Duodenal mucosa (tissue), 2 donors: ENCODE data around the gene C17orf67.

Source experiments
- H3K27ac ChIP-seq: one replicate; pipeline ENCODE4 v1.7.0; 2013; ENCODE audit warnings: low read depth, low read length
- H3K27me3 ChIP-seq, 2 donors: one replicate each; pipeline ENCODE4 v1.7.0; 2013; ENCODE audit warnings: low read length in 2 of 2, control low read depth in 1 of 2; ENCODE audit not compliant: insufficient read depth in 2 of 2, control insufficient read depth in 1 of 2
- H3K36me3 ChIP-seq, 2 donors: one replicate each; pipeline ENCODE4 v1.7.0; 2013; ENCODE audit warnings: low read length in 2 of 2, control low read depth in 1 of 2; ENCODE audit not compliant: insufficient read depth in 2 of 2, control insufficient read depth in 1 of 2
- H3K4me1 ChIP-seq, 2 donors: one replicate each; pipeline ENCODE4 v1.7.0; 2013; ENCODE audit warnings: low read length in 2 of 2, control low read depth in 1 of 2; ENCODE audit not compliant: insufficient read depth in 2 of 2, control insufficient read depth in 1 of 2
- H3K4me3 ChIP-seq, 2 donors: one replicate each; pipeline ENCODE4 v1.7.0; 2013; ENCODE audit warnings: low read length in 2 of 2, low read depth in 1 of 2
- H3K9ac ChIP-seq, 2 donors: one replicate each; pipeline ENCODE4 v1.7.0; 2013; ENCODE audit warnings: low read length in 2 of 2, low read depth in 1 of 2
- H3K9me3 ChIP-seq, 2 donors: one replicate each; pipeline ENCODE4 v1.7.0; 2013; ENCODE audit warnings: low read length in 2 of 2, control low read depth in 1 of 2; ENCODE audit not compliant: control insufficient read depth in 1 of 2

The C17orf67 gene

DNA sequence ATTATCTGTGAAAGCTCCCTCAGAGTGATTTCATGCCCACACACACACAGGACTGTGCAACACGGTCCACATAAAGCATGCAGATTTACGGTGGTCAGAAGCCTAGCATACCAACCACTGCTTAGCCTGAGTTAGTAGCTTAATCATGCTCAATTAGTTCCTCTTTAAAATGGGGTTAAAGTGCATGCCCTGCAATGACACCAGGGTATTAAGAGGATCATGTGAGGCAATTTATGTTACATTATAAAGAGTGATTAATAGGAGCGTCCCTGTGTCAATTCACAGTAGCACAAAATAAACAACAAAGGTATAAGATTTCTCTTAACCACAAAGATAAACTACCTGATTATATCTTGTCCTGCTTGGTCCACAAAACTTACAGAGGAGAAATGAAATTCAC, 39.8 kb downstream of the C17orf67 start:
- peaks cover 22 to 24% of the 10 kb centered on the region in 2 donors for H3K4me1 ChIP-seq
- H3K4me3 ChIP-seq = no peak overlapping the region
- H3K9me3 ChIP-seq = no peaks in the 10 kb centered on the region
- H3K9ac ChIP-seq = no peak overlapping the region
- H3K27ac ChIP-seq = no peak overlapping the region
- no peaks in the 10 kb centered on the region for H3K27me3 ChIP-seq
- H3K36me3 ChIP-seq = no peaks in the 10 kb centered on the region

DNA sequence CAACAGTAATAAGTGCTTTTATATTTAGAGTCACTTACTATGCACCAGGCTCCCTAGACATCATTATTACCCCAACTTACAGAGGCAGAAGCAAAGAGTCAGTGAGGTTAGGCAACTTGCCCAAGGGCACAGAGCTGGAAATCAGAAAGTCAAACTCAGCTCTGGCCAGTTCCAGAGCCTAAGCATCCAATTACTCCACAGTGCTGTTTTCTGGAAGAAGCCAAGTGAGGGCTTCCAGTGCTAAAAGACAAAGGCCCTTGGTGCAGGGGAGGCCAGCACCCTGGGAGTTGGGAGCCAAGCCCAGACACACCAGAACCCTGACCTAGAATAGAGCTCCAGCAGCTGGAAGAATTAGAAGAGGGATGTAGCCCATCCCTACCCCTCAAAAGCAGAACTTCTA, 40.2 kb downstream of the C17orf67 start:
- Histone ChIP-seq H3K27ac (no peak overlapping the region), H3K4me1 (peaks cover 22 to 24% of the 10 kb centered on the region in 2 donors), H3K9ac (no peak overlapping the region), H3K27me3 (no peaks in the 10 kb centered on the region), H3K36me3 (no peaks in the 10 kb centered on the region), H3K9me3 (no peaks in the 10 kb centered on the region), H3K4me3 (no peak overlapping the region)

DNA sequence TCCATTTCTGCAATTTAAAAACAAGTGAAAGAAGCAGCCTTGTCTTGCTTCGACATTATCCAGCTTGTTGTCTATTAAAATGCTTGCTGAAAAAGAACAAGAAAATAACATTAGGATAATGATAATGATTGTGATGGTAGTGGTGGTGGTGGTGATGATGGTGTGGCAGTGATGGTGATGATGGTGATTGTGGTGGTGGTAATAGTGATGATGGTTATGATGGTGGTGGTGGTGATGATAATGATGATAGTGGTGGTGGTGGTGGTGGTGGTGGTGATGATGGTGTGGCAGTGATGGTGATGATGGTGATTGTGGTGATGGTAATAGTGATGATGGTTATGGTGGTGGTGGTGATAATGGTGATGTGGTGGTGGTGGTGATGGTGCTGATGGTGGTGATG, 41.5 kb downstream of the C17orf67 start:
- Histone ChIP-seq H3K9ac (no peak overlapping the region), H3K4me3 (no peak overlapping the region), H3K4me1 (peaks cover 23 to 28% of the 10 kb centered on the region in 2 donors), H3K27me3 (no peaks in the 10 kb centered on the region), H3K9me3 (no peaks in the 10 kb centered on the region), H3K27ac (no peak overlapping the region), H3K36me3 (no peaks in the 10 kb centered on the region)

GRCh38 chr17:56786989-56787482, 46.7 kb downstream of the C17orf67 start:
- H3K9me3 ChIP-seq = no peaks in the 10 kb centered on the region
- H3K27me3 ChIP-seq = no peaks in the 10 kb centered on the region
- H3K9ac ChIP-seq = no peak overlapping the region
- no peak overlapping the region for H3K27ac ChIP-seq
- H3K36me3 ChIP-seq = no peaks in the 10 kb centered on the region
- H3K4me3 ChIP-seq = no peak overlapping the region
- H3K4me1 ChIP-seq = peaks cover 20 to 27% of the 10 kb centered on the region in 2 donors

GRCh38 chr17:56785997-56786680, 47.6 kb downstream of the C17orf67 start:
- Histone ChIP-seq H3K4me1 (peaks cover 20 to 27% of the 10 kb centered on the region in 2 donors), H3K27ac (no peak overlapping the region), H3K9me3 (no peaks in the 10 kb centered on the region), H3K27me3 (peaks cover 0 to under 1% of the 10 kb centered on the region in 2 donors), H3K4me3 (peak overlapping the region in 1 of 2 donors; percentile 29), H3K9ac (no peak overlapping the region), H3K36me3 (no peaks in the 10 kb centered on the region)

DNA sequence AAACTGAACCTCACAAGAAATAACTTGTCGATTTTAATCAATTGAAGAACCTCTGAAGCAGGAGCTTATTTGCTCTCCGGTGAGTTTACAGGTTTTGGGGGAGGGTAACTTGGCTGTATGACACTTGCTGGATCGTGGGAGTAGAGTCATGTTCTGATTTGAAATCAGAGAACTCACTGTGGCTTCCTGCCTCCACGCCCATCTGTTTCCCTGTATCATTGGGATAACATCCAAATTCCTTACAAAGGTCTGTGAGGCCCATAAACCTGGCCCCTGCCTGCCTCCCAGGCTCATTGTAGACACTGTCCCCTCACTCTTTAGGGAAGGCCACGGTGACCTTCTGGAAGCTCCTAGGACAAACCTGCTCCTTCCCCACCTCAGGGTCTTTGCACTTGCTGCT, 48.3 kb downstream of the C17orf67 start:
- Histone ChIP-seq H3K9ac (no peak overlapping the region), H3K9me3 (no peaks in the 10 kb centered on the region), H3K27ac (no peak overlapping the region), H3K4me3 (no peak overlapping the region), H3K4me1 (peaks cover 23 to 30% of the 10 kb centered on the region in 2 donors), H3K36me3 (no peaks in the 10 kb centered on the region), H3K27me3 (peaks cover 0 to 5% of the 10 kb centered on the region in 2 donors)

GRCh38 chr17:56782338-56782737, 51.4 kb downstream of the C17orf67 start:
- Histone ChIP-seq H3K4me3 (no peak overlapping the region), H3K27ac (no peak overlapping the region), H3K27me3 (peaks cover 0 to 18% of the 10 kb centered on the region in 2 donors), H3K36me3 (no peaks in the 10 kb centered on the region), H3K4me1 (peaks cover 28 to 34% of the 10 kb centered on the region in 2 donors), H3K9me3 (no peaks in the 10 kb centered on the region), H3K9ac (no peak overlapping the region)

- Histone ChIP-seq H3K27ac (no peak overlapping the region), H3K9me3 (no peaks in the 10 kb centered on the region), H3K4me3 (no peak overlapping the region), H3K36me3 (no peaks in the 10 kb centered on the region), H3K4me1 (peaks cover 24 to 29% of the 10 kb centered on the region in 2 donors), H3K9ac (no peak overlapping the region), H3K27me3 (peaks cover 0 to 18% of the 10 kb centered on the region in 2 donors)
These were observed 51.8 kb downstream of the C17orf67 start for GRCh38 chr17:56781906-56782305.

DNA sequence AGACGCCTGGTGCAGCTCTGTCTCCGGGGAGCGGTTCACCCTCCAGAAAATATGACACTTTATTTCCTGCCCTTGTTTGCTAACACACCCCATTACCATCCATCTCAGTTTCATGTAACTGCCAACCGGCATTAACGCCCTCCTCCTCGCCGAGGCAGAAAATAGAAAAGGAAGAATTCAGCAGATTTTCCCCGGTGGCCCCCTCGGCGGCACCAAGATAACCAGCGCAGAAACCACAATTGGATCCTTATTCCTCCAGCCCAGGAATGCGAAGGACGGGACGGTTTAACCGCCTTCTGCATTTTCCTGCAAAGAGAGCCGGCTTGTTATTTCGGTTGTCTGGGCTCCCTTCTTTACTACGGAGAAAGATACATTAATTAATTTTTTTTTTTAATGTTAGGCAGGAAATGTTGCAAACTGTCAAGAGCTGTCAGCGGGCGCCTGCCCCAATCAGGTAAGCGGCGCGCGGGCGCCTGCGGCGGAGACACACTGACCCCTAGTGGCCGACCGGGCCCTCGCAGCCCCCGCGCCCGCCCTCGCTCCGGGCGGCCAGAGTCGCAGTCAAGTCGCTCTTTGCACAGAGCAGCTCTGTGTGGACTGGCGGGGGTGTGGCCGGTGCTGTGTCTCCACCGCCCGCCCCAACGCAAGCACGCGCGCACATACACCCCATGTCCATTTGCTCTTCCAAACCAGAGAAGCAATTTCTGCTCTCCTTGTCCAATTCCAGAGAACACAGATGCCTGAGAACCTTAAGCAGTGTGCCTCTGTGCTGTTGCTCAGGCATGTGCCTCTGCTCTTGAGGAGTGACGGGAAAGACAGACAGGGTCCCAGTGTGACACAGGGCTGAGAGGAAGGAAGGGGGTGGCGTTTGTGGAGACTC, 53.6 kb downstream of the C17orf67 start:
- H3K9ac ChIP-seq = peak overlapping the region in 1 of 2 donors; percentile 33
- H3K9me3 ChIP-seq = no peaks in the 10 kb centered on the region
- H3K27me3 ChIP-seq = peaks cover 0 to 18% of the 10 kb centered on the region in 2 donors
- H3K27ac ChIP-seq = no peak overlapping the region
- no peaks in the 10 kb centered on the region for H3K36me3 ChIP-seq
- peaks cover 8 to 13% of the 10 kb centered on the region in 2 donors for H3K4me1 ChIP-seq
- peak overlapping the region; percentile 56 for H3K4me3 ChIP-seq

- H3K9me3 ChIP-seq = no peaks in the 10 kb centered on the region
- H3K36me3 ChIP-seq = no peaks in the 10 kb centered on the region
- H3K4me3 ChIP-seq = no peak overlapping the region
- H3K9ac ChIP-seq = no peak overlapping the region
- H3K27ac ChIP-seq = no peak overlapping the region
- peaks cover 0 to 18% of the 10 kb centered on the region in 2 donors for H3K27me3 ChIP-seq
- H3K4me1 ChIP-seq = peaks cover 8 to 10% of the 10 kb centered on the region in 2 donors
These were observed 54.4 kb downstream of the C17orf67 start for GRCh38 chr17:56779322-56779721.
